HUES6 (cell line): Measurements from ENCODE around the gene TOP3B.

Source experiments
- H3K27ac ChIP-seq: 2 replicates; pipeline ENCODE4 v1.7.0; 2013; ENCODE audit warnings: low read depth, mild to moderate bottlenecking, low read length, inconsistent platforms
- H3K27me3 ChIP-seq: 2 replicates; pipeline ENCODE4 v1.6.1; 2013; ENCODE audit warnings: low read length; ENCODE audit not compliant: control insufficient read depth, insufficient read depth
- H3K36me3 ChIP-seq: 2 replicates; pipeline ENCODE4 v1.6.1; 2013; ENCODE audit warnings: low read length; ENCODE audit not compliant: control insufficient read depth, insufficient read depth
- H3K4me1 ChIP-seq: 2 replicates; pipeline ENCODE4 v1.6.1; 2013; ENCODE audit warnings: low read length; ENCODE audit not compliant: control insufficient read depth, insufficient read depth
- H3K4me3 ChIP-seq: 2 replicates; pipeline ENCODE4 v1.5.1; 2013; ENCODE audit warnings: low read depth, low read length
- H3K9ac ChIP-seq: one replicate; pipeline ENCODE4 v1.6.1; 2013; ENCODE audit warnings: mild to moderate bottlenecking, low read length
- H3K9me3 ChIP-seq: 2 replicates; pipeline ENCODE4 v1.6.1; 2013; ENCODE audit warnings: low read depth, low read length; ENCODE audit not compliant: control insufficient read depth, insufficient read depth

TOP3B gene

DNA sequence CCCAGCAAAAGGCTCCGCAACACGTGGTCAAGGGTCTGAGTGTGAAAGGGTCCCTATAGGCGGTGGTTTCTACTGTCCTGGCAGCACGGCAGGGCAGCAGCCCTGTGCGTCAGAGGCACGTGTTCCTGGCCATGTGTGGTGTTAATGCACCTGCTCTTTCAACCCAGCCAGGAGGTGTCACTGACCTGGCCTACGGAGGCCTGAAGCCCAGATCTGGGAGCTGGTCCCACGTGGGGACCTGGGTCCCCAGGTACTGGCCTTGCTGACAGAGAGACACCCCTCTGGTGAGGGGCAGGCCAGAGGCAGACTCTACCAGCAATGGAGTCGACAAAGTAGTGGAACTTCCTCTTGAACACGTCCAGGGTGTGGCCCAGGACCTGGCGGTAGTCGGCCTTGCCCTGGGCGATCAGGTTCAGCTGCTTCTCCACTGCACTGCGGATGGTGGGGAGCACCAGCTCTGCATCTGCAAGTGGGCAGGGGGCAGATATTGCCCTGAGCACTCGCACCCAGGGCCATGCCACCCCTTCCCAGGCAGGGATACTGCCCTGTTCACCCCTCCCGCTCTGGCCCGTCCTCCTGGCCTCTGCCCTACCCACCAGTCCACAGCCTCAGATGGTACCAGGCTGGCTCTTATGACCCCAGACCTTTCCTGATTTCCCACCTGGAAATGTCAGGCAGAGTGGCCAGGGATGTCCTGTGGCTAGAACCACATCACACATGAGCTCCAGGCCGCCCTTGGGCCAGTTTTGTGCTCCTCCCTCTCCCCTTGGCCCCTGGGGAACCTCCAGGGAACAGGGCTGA, 23.1 kb downstream of the TOP3B start:
- H3K4me1 ChIP-seq, result no peaks in the 10 kb centered on the region
- H3K9ac ChIP-seq, result no peak overlapping the region
- H3K27ac ChIP-seq, result no peak overlapping the region
- peaks cover 7% of the 10 kb centered on the region for H3K27me3 ChIP-seq
- no peak overlapping the region for H3K4me3 ChIP-seq
- peaks cover 67% of the 10 kb centered on the region for H3K36me3 ChIP-seq
- no peaks in the 10 kb centered on the region for H3K9me3 ChIP-seq

DNA sequence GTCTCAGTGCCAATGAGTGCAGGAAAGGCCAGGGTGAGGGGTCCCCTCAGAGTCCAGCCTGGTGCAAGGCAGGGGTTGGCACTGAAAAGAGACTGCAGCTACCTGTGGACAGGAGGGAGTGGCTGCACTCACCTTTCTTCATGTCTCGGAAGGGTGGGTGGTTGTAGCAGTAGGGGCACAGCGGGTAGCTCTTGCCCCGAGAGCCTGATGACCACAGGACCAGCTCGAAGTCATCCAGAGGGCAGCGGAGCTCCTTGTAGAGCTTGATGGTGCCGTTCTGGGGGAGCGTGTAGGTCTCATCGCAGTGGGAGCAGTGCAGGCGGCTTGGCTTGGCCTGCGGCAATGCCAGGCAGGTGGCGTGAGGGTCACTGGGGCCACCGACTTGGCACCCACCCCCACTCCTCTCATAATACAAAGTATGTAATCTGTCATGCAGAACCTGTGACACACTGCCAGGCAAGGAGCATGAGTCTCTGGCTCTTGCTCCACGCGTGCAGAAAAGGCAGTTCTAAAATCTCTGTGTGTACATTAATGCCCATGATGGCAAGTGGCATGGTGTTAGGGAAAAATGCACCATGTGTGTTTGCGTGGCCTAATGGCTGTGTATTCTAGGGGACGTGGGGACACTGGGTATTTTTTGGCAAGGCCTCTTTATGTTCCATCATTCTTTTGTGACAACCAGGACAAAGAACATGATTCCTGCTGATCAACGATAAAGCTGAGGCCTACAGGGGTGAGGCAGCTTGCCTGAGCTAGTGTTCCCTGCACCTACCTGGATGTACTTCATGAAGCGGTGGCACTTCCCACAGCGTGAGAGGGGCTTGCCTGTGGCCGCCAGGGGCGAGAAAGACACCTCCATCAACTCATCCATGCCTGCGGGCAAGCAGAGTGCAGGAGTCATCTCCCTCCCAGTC, 24.0 kb downstream of the TOP3B start:
- H3K9me3 ChIP-seq, result no peaks in the 10 kb centered on the region
- no peak overlapping the region for H3K27ac ChIP-seq
- H3K4me3 ChIP-seq, result no peak overlapping the region
- H3K4me1 ChIP-seq, result no peaks in the 10 kb centered on the region
- H3K36me3 ChIP-seq, result peaks cover 59% of the 10 kb centered on the region
- peaks cover 7% of the 10 kb centered on the region for H3K27me3 ChIP-seq
- no peak overlapping the region for H3K9ac ChIP-seq

DNA sequence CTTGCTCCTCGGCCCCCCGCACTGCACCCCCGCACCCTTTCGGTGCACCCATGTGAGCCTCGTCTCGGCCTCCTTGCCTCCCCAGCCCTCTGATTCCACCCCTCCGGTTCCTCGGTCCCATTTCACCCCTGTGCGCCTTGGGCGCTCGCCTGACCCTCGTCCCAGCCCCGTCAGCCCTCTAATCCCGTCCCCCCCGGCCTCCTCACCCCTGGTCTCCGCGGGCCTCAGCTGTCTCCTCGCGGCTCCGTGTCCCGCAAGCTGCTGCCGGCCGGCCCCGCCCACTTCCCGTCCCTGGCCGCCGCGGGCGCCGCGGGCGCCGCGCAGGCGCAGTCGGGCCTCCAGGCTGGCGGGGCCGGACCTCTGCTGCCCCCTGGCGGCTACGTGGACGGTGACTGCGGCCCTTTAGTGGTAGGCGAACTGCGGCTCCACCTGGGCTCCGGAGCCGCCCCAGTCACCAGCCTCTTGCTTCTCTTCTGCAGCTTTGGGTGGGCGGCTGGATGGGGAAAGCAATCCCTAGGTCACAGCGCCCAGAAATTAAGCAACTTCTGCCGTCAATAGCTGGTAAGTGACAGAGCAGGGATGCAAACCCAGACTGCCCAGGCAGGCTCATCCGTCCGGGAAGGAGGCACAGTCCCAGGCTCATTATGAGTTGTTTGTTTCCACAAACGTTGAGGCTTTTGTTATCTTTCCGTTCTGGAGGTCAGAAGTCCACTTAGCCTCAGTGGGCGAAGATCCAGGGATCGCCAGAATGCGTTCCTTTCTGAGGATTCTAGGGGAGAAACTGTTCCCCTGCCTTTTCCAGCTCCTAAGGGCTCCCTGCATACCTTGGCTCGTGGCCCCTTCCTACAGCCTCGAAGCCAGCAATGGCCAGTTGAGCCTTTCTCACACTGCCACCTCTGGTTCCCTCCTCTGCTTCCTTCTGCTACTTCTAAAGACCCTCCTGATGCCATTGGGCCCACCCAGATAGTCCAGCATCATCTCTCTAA, 29.7 kb downstream of the TOP3B start, which contains the start of gene PPM1F:
Gene PPM1F (minus strand): TSS at position 263 of the 986 bp plus-strand sequence. CDS start 6,800 bp downstream, outside the sequence.
- H3K27ac ChIP-seq, result no peak within 1 kb of the TSS
- H3K36me3 ChIP-seq, result peaks cover 3% of the 10 kb centered on the region; the same call in 1 of the 2 replicates
- H3K4me1 ChIP-seq, result peaks cover 8% of the 10 kb centered on the region; the same call in 1 of the 2 replicates
- peaks cover 4% of the 10 kb centered on the region for H3K9me3 ChIP-seq
- H3K4me3 ChIP-seq, result peak within 1 kb of the TSS; percentile 75
- H3K27me3 ChIP-seq, result peaks cover 17% of the 10 kb centered on the region
- peak within 1 kb of the TSS; percentile 70 for H3K9ac ChIP-seq

DNA sequence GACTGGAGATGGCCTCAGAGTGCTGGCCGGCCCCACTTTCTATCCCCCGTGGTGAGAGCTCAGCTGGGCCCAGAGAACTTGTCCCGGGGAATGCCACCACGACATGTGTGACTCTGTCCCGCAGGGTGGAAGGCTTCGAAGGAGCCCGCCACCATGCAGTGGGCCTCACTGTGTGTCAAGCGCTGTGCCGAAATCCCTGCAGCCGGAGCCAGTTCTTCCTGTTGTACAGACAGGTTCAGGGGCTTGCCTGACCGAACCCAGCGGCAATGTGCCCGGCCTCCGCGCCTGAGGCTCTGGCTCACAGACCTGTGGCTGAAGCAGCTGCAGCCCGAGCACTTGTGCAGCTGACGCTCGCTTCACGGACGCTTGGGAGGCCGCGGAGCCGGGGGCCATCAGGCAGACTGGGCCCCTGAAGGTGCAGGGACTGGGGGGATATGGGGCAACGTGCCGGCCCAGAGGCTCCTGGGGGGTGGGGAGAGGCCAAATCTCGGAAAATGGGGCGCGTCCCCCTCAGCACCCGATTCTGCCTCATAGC, 30.6 kb downstream of the TOP3B start:
- peaks cover 17% of the 10 kb centered on the region for H3K27me3 ChIP-seq
- H3K27ac ChIP-seq, result no peak overlapping the region
- no peak overlapping the region for H3K9ac ChIP-seq
- peak overlapping the region; percentile 75 for H3K4me3 ChIP-seq
- no peaks in the 10 kb centered on the region for H3K36me3 ChIP-seq
- peaks cover 4% of the 10 kb centered on the region for H3K9me3 ChIP-seq
- peaks cover 16% of the 10 kb centered on the region for H3K4me1 ChIP-seq

DNA sequence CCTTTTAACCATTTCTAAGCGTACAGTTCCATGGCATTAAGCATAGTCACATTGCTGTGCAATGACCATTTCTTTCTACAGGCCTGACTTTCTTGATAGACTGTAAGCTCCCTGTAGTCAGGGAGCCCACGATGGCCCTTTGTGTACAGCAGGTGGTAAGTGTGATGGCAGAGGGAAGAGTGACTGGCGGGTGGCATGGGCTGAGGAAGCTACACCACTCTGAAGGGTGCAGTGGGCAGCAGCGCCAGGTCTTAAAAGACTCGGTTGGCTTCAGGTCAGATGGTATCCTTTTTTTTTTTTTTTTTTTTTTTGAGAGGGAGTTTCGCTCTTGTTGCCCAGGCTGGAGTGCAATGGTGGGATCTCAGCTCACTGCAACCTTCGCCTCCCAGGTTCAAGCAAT, 31.5 kb downstream of the TOP3B start:
- Histone ChIP-seq H3K4me1 (peaks cover 20% of the 10 kb centered on the region), H3K27me3 (peaks cover 13% of the 10 kb centered on the region), H3K4me3 (no peak overlapping the region), H3K36me3 (no peaks in the 10 kb centered on the region), H3K9me3 (peaks cover 4% of the 10 kb centered on the region), H3K9ac (no peak overlapping the region), H3K27ac (no peak overlapping the region)

DNA sequence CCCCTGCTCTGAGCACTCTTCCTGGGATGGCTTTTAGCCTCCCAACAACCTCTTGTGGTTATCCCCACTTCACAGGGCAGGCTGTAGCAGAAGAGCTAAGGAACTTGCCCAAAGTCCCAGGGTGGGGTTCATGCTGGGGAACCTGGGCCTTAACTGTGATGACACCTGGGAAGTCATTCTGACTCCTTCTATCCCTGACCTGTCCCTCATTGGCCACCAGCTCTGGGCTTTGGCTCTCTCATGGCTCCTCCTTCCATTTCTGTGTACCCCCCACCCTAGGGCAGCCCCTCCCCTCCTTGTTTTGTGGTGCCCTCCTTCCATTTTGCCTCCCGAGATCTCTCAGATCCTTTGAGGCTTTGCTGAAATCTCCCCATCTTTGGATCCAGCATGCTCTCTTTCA, 32.6 kb downstream of the TOP3B start:
- peaks cover 10% of the 10 kb centered on the region for H3K27me3 ChIP-seq
- H3K4me1 ChIP-seq, result peaks cover 20% of the 10 kb centered on the region
- H3K9me3 ChIP-seq, result peaks cover 4% of the 10 kb centered on the region
- H3K36me3 ChIP-seq, result peaks cover 8% of the 10 kb centered on the region
- H3K4me3 ChIP-seq, result no peak overlapping the region
- H3K27ac ChIP-seq, result no peak overlapping the region
- H3K9ac ChIP-seq, result no peak overlapping the region

DNA sequence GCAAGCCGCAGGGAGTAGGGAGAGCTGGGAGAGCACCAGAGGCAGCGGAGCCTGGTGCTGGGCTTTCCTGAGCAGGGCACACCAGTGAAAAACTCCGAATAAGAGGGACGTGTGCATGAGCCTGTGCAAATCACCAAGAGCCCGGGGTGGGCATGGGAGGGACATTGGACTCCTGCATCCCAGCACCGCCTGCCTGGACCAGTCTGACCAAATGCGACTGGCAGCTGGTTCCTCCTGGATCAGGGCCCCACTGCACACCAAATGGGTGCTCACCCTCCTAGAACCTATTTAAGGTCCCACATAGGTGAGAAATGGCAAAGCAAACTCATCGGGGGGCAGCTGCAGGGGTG, 33.0 kb downstream of the TOP3B start:
- Histone ChIP-seq H3K4me3 (no peak overlapping the region), H3K27ac (no peak overlapping the region), H3K4me1 (peaks cover 20% of the 10 kb centered on the region), H3K27me3 (peaks cover 10% of the 10 kb centered on the region), H3K9me3 (peaks cover 4% of the 10 kb centered on the region), H3K36me3 (peaks cover 11% of the 10 kb centered on the region), H3K9ac (no peak overlapping the region)

DNA sequence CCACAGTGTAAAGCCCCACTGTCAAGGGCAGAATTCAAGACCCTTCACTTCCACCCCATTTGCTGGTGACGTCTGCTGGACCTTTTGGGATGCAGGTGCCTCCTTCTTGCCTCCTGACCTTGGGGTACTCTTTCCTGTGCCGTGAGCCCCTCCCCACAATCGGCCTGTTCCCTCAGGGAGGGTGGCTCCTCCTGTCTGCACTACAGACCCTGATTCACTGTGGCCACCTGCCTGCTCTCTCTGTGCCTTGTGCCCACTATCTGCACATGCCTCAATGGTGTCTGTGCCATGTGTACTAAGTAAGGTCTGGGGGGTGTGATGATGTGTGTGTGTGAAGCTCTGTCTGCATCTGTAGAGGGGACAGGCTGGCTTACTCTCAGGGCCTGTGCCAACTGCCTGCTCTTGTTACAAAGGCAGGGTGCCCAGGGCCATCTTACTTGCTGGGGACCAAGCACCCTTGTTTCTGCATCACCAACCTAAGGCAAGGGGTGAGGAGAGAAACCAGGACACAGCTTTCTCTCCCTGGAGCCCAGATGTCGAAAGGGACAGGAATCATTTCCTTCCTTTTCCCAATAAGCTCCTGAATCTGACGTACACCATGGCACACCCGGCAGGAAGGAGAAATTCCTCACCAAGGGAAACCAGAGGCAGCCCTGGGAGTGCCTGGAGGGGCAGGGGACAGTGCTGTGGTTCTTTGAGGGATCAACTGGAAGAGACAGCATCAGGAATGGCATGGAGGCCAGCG, 33.6 kb downstream of the TOP3B start:
- no peak overlapping the region for H3K4me3 ChIP-seq
- H3K9me3 ChIP-seq, result peaks cover 4% of the 10 kb centered on the region
- peaks cover 20% of the 10 kb centered on the region for H3K4me1 ChIP-seq
- no peak overlapping the region for H3K9ac ChIP-seq
- H3K36me3 ChIP-seq, result peaks cover 17% of the 10 kb centered on the region
- H3K27me3 ChIP-seq, result peaks cover 10% of the 10 kb centered on the region
- no peak overlapping the region for H3K27ac ChIP-seq

DNA sequence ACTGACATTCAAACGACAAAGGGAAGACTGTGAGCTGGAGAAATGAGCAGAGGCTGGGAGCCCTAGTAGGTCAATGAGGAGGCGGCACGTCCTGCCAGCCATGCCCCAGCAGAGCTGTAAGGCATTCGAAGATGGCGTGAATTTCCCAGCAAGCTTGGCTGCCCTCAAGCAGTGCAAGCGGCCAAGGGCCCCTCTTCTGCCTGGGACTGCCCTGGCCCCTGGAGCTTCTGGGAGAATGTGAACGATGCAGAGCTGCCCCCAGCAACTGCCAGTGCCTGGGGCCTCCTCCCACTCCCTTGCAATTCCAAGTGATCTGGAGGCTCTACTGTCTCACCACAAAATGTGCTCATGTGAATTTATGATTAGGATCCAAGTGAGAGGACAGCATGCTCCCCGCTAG, 34.2 kb downstream of the TOP3B start:
- H3K27ac ChIP-seq, result no peak overlapping the region
- peaks cover 20% of the 10 kb centered on the region for H3K4me1 ChIP-seq
- peaks cover 17% of the 10 kb centered on the region for H3K36me3 ChIP-seq
- H3K27me3 ChIP-seq, result peaks cover 10% of the 10 kb centered on the region
- no peak overlapping the region for H3K4me3 ChIP-seq
- no peak overlapping the region for H3K9ac ChIP-seq
- H3K9me3 ChIP-seq, result peaks cover 4% of the 10 kb centered on the region
